Keratinocyte (primary cell): ENCODE results near the gene COL16A1. TPM values are rescaled to one million over a fixed set of nuclear protein-coding genes. Genes with fewer than 3 reads are reported as not detected.

Source experiments
- DNase-seq: peaks from one replicate; pipeline ENCODE4 v3.0.0-alpha.2; 2011; ENCODE audit warnings: low read depth, missing footprints, low spot score
- FAIRE-seq: peaks from 2 replicates; lab custom pipeline; 2011; peaks lifted over from hg19 to GRCh38; lab: Jason Lieb, UNC
- H2AFZ ChIP-seq: 2 replicates; pipeline ENCODE4 v1.6.0; 2012; ENCODE audit warnings: low read length, control low read depth, inconsistent platforms; ENCODE audit not compliant: control insufficient read depth
- H3K27ac ChIP-seq: 2 replicates; pipeline ENCODE4 v1.5.1; 2011; ENCODE audit warnings: low read length; ENCODE audit not compliant: control insufficient read depth, insufficient read depth
- H3K27me3 ChIP-seq: 3 replicates; pipeline ENCODE4 v1.6.0; 2011; ENCODE audit warnings: low read length; ENCODE audit not compliant: control insufficient read depth, insufficient read depth; ENCODE audit errors: extremely low read depth
- H3K36me3 ChIP-seq, 2 experiments: 2 replicates in 1 of 2; 3 replicates in 1 of 2; pipeline ENCODE4 v1.5.1; 2011; ENCODE audit warnings: low read length in 2 of 2, mild to moderate bottlenecking in 1 of 2; ENCODE audit not compliant: control insufficient read depth in 2 of 2, insufficient read depth in 2 of 2; ENCODE audit errors: extremely low read depth in 1 of 2
- H3K4me1 ChIP-seq: 3 replicates; pipeline ENCODE4 v1.5.1; 2011; ENCODE audit warnings: low read length; ENCODE audit not compliant: control insufficient read depth, insufficient read depth; ENCODE audit errors: extremely low read depth
- H3K4me2 ChIP-seq: 3 replicates; pipeline ENCODE4 v1.6.0; 2011; ENCODE audit warnings: low read depth, low read length; ENCODE audit not compliant: control insufficient read depth, insufficient read depth; ENCODE audit errors: extremely low read depth
- H3K4me3 ChIP-seq, 3 experiments: fragments of 200-600 bp in 1 of 3; sonication (generic) in 1 of 3; 2 replicates in 2 of 3; 3 replicates in 1 of 3; pipeline ENCODE4 v1.5.1; 2011 to 2016; ENCODE audit warnings: low read length in 3 of 3, mild to moderate bottlenecking in 3 of 3, control low read depth in 2 of 3, inconsistent platforms in 1 of 3, low read depth in 1 of 3, mixed read lengths in 1 of 3, mixed run types in 1 of 3, moderate library complexity in 1 of 3; ENCODE audit not compliant: control insufficient read depth in 2 of 3, insufficient read depth in 2 of 3; ENCODE audit errors: extremely low read depth in 1 of 3
- H3K79me2 ChIP-seq: 2 replicates; pipeline ENCODE4 v1.6.0; 2012; ENCODE audit warnings: low read length; ENCODE audit not compliant: control insufficient read depth, insufficient read depth
- H3K9ac ChIP-seq: 3 replicates; pipeline ENCODE4 v1.6.0; 2011; ENCODE audit warnings: low read length; ENCODE audit not compliant: control insufficient read depth, insufficient read depth; ENCODE audit errors: extremely low read depth
- H3K9me1 ChIP-seq: 3 replicates; pipeline ENCODE4 v1.6.0; 2011; ENCODE audit warnings: low read length; ENCODE audit not compliant: control insufficient read depth, insufficient read depth; ENCODE audit errors: extremely low read depth
- H3K9me3 ChIP-seq: 2 replicates; pipeline ENCODE4 v1.5.1; 2012; ENCODE audit warnings: low read depth, low read length; ENCODE audit not compliant: control insufficient read depth
- H4K20me1 ChIP-seq: 3 replicates; pipeline ENCODE4 v1.6.0; 2011; ENCODE audit warnings: low read length; ENCODE audit not compliant: control insufficient read depth, insufficient read depth; ENCODE audit errors: extremely low read depth
- CTCF ChIP-seq, 3 experiments: IDR thresholded peaks in 1 of 3; conservative IDR thresholded peaks in 1 of 3; optimal IDR thresholded peaks in 1 of 3; 2 replicates in 2 of 3; 3 replicates in 1 of 3; pipeline versions ENCODE3 to v1.5.1; 2011; ENCODE audit warnings: low read length in 3 of 3, mild to moderate bottlenecking in 3 of 3, moderate library complexity in 2 of 3, control low read depth in 1 of 3, inconsistent platforms in 1 of 3; ENCODE audit not compliant: insufficient read depth in 2 of 3; ENCODE audit errors: extremely low read depth in 1 of 3
- EZH2 ChIP-seq: IDR thresholded peaks from one replicate; pipeline ENCODE4 v1.6.1; 2012; ENCODE audit warnings: inconsistent platforms, mild to moderate bottlenecking, low read length, moderate library complexity
- dilution Hi-C: fragments of 300-500 bp; cut with MboI; formaldehyde crosslinking; loops from one replicate; pipeline ENCODE4 v1.7.0; 2020; ENCODE audit warnings: low sequenced_read_pairs; ENCODE audit not compliant: extremely low pct_ligation_motif_present
- polyA plus RNA-seq, 5 experiments: library from polyadenylated mRNA; depleted of rRNA in 3 of 5; stranded (reverse) in 3 of 5; stranded (forward) in 1 of 5; unstranded in 1 of 5; fragments of >200 nt; gene quantifications; 1 replicate in 1 of 5; 2 replicates in 3 of 5; 3 replicates in 1 of 5; pipeline versions ENCODE4 v1.2.1 to v1.2.3, GENCODE V29; 2011 to 2012; ENCODE audit warnings: missing spikeins in 2 of 5, low read depth in 1 of 5, low replicate concordance in 1 of 5

Gene COL16A1
- polyA plus RNA-seq, 1 donor (not counting 4 experiments of a cell fraction or from before 2014, with no cell fraction given): 43.4 TPM

- Histone ChIP-seq H3K79me2 (no peaks in the 10 kb centered on the region), H3K9me3 (no peaks in the 10 kb centered on the region), H3K4me2 (peak overlapping the region; percentile 79), H3K27ac (peak overlapping the region; percentile 73), H3K9me1 (peaks cover 3% of the 10 kb centered on the region), H2AFZ (no peak overlapping the region), H3K4me1 (peaks cover 45% of the 10 kb centered on the region), H3K9ac (peak overlapping the region; percentile 56), H3K36me3 (peaks cover 19 to 54% of the 10 kb centered on the region in 2 experiments), H3K27me3 (no peaks in the 10 kb centered on the region), H4K20me1 (no peaks in the 10 kb centered on the region), H3K4me3 (peak overlapping the region in 1 of 3 experiments; percentile 3)
- dilution Hi-C loops: no loop called here
- DNase-seq (no peak), FAIRE-seq (no peak)
- TF ChIP-seq EZH2: no peak
These were observed 34.4 kb downstream of the COL16A1 start for GRCh38 chr1:31669433-31669785.

- peaks cover 45% of the 10 kb centered on the region for H3K4me1 ChIP-seq
- H3K9me3 ChIP-seq: no peaks in the 10 kb centered on the region
- no peak overlapping the region for H3K4me2 ChIP-seq
- no peak for DNase-seq
- peaks cover 3% of the 10 kb centered on the region for H3K9me1 ChIP-seq
- no peaks in the 10 kb centered on the region for H3K79me2 ChIP-seq
- H3K4me3 ChIP-seq: no peak overlapping the region
- TF ChIP-seq EZH2: no peak
- no peak for TF ChIP-seq CTCF (optimal IDR thresholded peaks at IDR 0.05 in 1 of 3, IDR thresholded peaks at IDR 0.05 in 1 of 3, conservative IDR thresholded peaks at IDR 0.05 in 1 of 3; ENCODE audit: extremely low read depth in 1 of 3, insufficient read depth in 2 of 3, low read length in 3 of 3)
- H3K27me3 ChIP-seq: no peaks in the 10 kb centered on the region
- no peak overlapping the region for H3K27ac ChIP-seq
- FAIRE-seq: no peak
- H2AFZ ChIP-seq: no peak overlapping the region
- H3K36me3 ChIP-seq: peaks cover 17 to 45% of the 10 kb centered on the region in 2 experiments
- dilution Hi-C loops: no loop called here
- H4K20me1 ChIP-seq: no peaks in the 10 kb centered on the region
- H3K9ac ChIP-seq: peak overlapping the region; percentile 56
These were observed 35.4 kb downstream of the COL16A1 start for GRCh38 chr1:31668303-31668883.
